ENCODE results near the gene SRCAP. TPM values are rescaled to one million over a fixed set of nuclear protein-coding genes. Genes with fewer than 3 reads are reported as not detected.

The SRCAP gene
- total and polyA plus RNA-seq, 2 of the 8 experiments (the other 6 are each of a cell fraction or from before 2014, with no cell fraction given): 5.5 to 54.3 TPM

- Histone ChIP-seq H3K79me1 (ENCODE audit: low read depth, low read length) (no peaks in the 10 kb centered on the region), H3K23me2 (ENCODE audit: low read depth, low read length) (no peaks in the 10 kb centered on the region; the same call in 1 of the 2 replicates), H3K4ac (replicated peaks; ENCODE audit: insufficient read length, low read depth, low read length) (no peak overlapping the region), H3K9ac (replicated peaks in 1 of 4; ENCODE audit: extremely low read depth in 1 of 4, low read depth in 3 of 4, low read length in 3 of 4) (0 out of 7 replicates have a peak overlapping the region, but pooled peaks of 1 of the 4 experiments have one; percentile 31), H2AK5ac (ENCODE audit: low read depth, low read length) (no peak overlapping the region), H2AFZ (ENCODE audit: low read length) (no peak overlapping the region), H2BK20ac (ENCODE audit: low read length) (no peak overlapping the region), H3K4me3 (ENCODE audit: extremely low read depth in 1 of 4, insufficient read depth in 2 of 4, low read depth in 3 of 4, low read length in 4 of 4) (no peak overlapping the region), H3K79me2 (ENCODE audit: control insufficient read depth in 1 of 2, insufficient read depth in 2 of 2, low read length in 2 of 2) (no peaks in the 10 kb centered on the region), H2BK5ac (ENCODE audit: low read depth, low read length) (no peak overlapping the region), H3K14ac (ENCODE audit: insufficient read length) (no peak overlapping the region), H2BK15ac (ENCODE audit: low read length) (no peak overlapping the region), H3K36me3 (ENCODE audit: control insufficient read depth in 2 of 4, insufficient read depth in 4 of 4, low read length in 3 of 4) (peaks cover 13 to 45% (median 36%) of the 10 kb centered on the region in 4 experiments), H3K18ac (ENCODE audit: extremely low read depth, low read length) (no peak overlapping the region), H4K91ac (replicated peaks; ENCODE audit: insufficient read length, low read length) (no peak overlapping the region), H2BK120ac (replicated peaks; ENCODE audit: low read depth, low read length) (no peak overlapping the region), H3K56ac (replicated peaks; ENCODE audit: insufficient read length, low read depth, low read length) (no peak overlapping the region), H3K23ac (ENCODE audit: insufficient read length) (no peak overlapping the region), H3K4me2 (ENCODE audit: insufficient read depth in 1 of 2, low read depth in 2 of 2, low read length in 2 of 2) (0 out of 4 replicates have a peak overlapping the region, but pooled peaks of 1 of the 2 experiments have one; percentile 11), H4K8ac (ENCODE audit: extremely low read depth, insufficient read depth, low read length) (no peak overlapping the region), H3K4me1 (replicated peaks in 1 of 4; ENCODE audit: control insufficient read depth in 3 of 4, insufficient read depth in 4 of 4, low read length in 3 of 4) (peaks cover 0 to 7% (median 2%) of the 10 kb centered on the region in 4 experiments; a peak in 5 of 7 replicates), H3K27ac (ENCODE audit: low read depth, low read length) (no peak overlapping the region; the same call in 1 of the 2 replicates), H2BK12ac (ENCODE audit: low read depth, low read length) (no peak overlapping the region), H4K20me1 (replicated peaks in 1 of 2; ENCODE audit: control insufficient read depth in 1 of 2, insufficient read depth in 2 of 2, low read length in 2 of 2) (peaks cover 2 to 6% of the 10 kb centered on the region in 2 experiments), H4K5ac (ENCODE audit: insufficient read length, low read depth, low read length) (no peak overlapping the region), H3K27me3 (replicated peaks in 1 of 4; ENCODE audit: control insufficient read depth in 3 of 4, extremely low read depth in 1 of 4, insufficient read depth in 3 of 4, low read length in 3 of 4) (no peaks in the 10 kb centered on the region; a peak in 1 of 7 replicates), H3K9me3 (ENCODE audit: insufficient read depth in 2 of 2, low read depth in 1 of 2, low read length in 1 of 2) (no peaks in the 10 kb centered on the region)
- ChIA-PET POLR2A (ENCODE audit: partially characterized antibody) (interaction anchor here (1.2 to 4.1 kb wide), 6 partner anchors 9 to 38 kb away, joined by 5 to 31 read pairs (median 10); partner anchors contain the start of gene PHKG2), CTCF (ENCODE audit: partially characterized antibody) (no interaction called here)
- DNase-seq (ENCODE audit: low read depth in 1 of 2, low spot score in 2 of 2): no peak
- FAIRE-seq: no peak
- WGBS, 2 experiments (ENCODE audit: extremely low coverage in 1 of 2, insufficient coverage in 1 of 2, insufficient read length in 1 of 2, insufficient replicate concordance in 2 of 2, low coverage in 1 of 2, low lambda C conversion rate in 2 of 2, missing lambda C conversion rate in 1 of 2): 92% methylated on average over 26 of the region's 37 CpGs; no CpG with 5 or more reads in 1 of the 2 experiments
- TF ChIP-seq TBP (IDR thresholded peaks at IDR 0.05; ENCODE audit: low read depth, low read length) (no peak), HDAC6 (IDR thresholded peaks at IDR 0.05; ENCODE audit: low read depth, low read length) (no peak), KDM5A (IDR thresholded peaks at IDR 0.05; ENCODE audit: low read length) (no peak), EZH2 (IDR thresholded peaks at IDR 0.05; ENCODE audit: low read depth, low read length, severe bottlenecking) (no peak), NANOG (IDR thresholded peaks at IDR 0.05; ENCODE audit: insufficient read depth, low read depth, low read length, poor library complexity, severe bottlenecking) (no peak), SIN3A (conservative IDR thresholded peaks at IDR 0.05 in 1 of 2, IDR thresholded peaks at IDR 0.05 in 1 of 2; ENCODE audit: low read depth in 1 of 2, low read length in 2 of 2) (no peak), RAD21 (IDR thresholded peaks at IDR 0.05 in 1 of 2, conservative IDR thresholded peaks at IDR 0.05 in 1 of 2; ENCODE audit: low read depth in 2 of 2, low read length in 2 of 2) (no peak), POU5F1 (IDR thresholded peaks at IDR 0.05; ENCODE audit: low read depth, low read length) (no peak), SRF (IDR thresholded peaks at IDR 0.05; ENCODE audit: low read depth, low read length) (no peak), CREB1 (IDR thresholded peaks at IDR 0.05) (no peak), SP4 (IDR thresholded peaks at IDR 0.05; ENCODE audit: low read length) (no peak)
Measured at GRCh38 chr16:30738984-30739951, 40.3 kb downstream of the SRCAP start.

Data from H1 (cell line).